ENCODE results near the gene OPRPN.

The OPRPN gene

GRCh38 chr4:70449220-70449619 is 51.5 kb downstream of the OPRPN start:
- peak; percentile 40 for DNase-seq (ENCODE audit: low read depth)
- TF ChIP-seq CTCF (IDR thresholded peaks at IDR 0.05; ENCODE audit: insufficient read depth, low read depth, low read length, missing control alignments), result no peak

GRCh38 chr4:70452946-70453345 is 55.2 kb downstream of the OPRPN start:
- DNase-seq (ENCODE audit: low read depth), result no peak

More at GRCh38 chr4:70449220-70449619, 51.5 kb downstream of the OPRPN start:
- no peak overlapping the region for H3K4me3 ChIP-seq (ENCODE audit: low read depth, low read length)

More at GRCh38 chr4:70452946-70453345, 55.2 kb downstream of the OPRPN start:
- no peak overlapping the region for H3K4me3 ChIP-seq (ENCODE audit: low read depth, low read length)
- TF ChIP-seq CTCF (IDR thresholded peaks at IDR 0.05; ENCODE audit: insufficient read depth, low read depth, low read length, missing control alignments), result no peak

Data from GM12865 (cell line).